AG09319 (cell line): ENCODE results near the gene ZNF789.
A peak's percentile ranks its signal among the peaks of the same experiment; 100 is the strongest.
"Not testable (repeated sequence)": the region's sequence is repeated elsewhere in the genome, so short reads cannot be mapped to it uniquely, and the experiment has no call there.

Experiments used
- DNase-seq: peaks from one replicate; pipeline ENCODE4 v3.0.0-alpha.2; 2010; ENCODE audit warnings: low read depth; ENCODE audit errors: extremely low read depth
- CTCF ChIP-seq: IDR thresholded peaks from 2 replicates; pipeline ENCODE4 v1.5.1; 2011; ENCODE audit warnings: low read depth, mild to moderate bottlenecking, inconsistent platforms, low read length, moderate library complexity

ZNF789 gene

GRCh38 chr7:99499371-99499720 lies 26.7 kb downstream of the ZNF789 start:
- TF ChIP-seq CTCF, result no peak
- DNase-seq, result no peak

DNA sequence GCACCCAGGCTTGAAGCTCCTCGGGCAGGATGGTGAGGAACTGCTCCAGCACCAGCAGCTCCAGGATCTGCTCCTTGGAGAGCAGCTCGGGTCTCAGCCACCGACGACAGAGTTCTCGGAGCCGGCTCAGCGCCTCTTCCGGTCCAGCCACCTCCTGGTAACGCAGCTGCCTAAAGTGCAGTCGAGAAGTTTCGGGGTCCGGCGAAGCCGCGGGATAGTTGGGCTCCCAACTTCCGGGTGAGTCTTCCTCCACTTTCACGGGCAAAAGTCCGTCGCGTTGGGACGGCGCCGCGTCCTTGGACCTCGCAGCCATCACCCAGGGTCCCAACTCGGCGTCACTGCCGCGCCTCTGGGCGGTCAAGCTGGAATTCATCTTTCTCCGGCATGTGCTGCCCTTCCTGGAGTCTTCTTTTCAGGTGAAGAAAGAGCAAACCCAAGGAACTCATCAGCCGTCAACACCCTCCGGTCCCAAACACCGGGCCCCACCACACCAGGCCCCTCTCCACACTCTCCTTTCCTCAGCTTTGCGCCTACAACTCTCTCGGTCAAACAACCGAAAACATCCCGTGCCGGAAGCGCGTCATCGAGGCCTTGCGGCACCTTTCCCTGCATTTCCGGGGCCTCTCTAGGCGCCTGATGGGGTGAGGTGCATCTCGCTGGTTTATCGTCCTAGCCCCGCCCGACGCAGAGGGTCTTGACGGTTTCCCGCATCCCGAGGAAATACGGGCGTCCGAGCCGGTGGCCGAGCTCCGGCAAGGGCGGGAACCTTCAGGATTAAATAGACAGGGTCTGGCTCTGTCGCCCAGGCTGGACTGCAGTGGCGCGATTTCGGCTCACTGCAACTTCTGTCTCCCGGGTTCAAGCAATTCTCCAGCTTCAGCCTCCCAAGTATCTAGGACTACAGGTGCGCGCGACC lies 27.3 kb downstream of the ZNF789 start, which contains the start of gene ZNF394:
ZNF394 (minus strand) TSS at position 561 of the 916 bp plus-strand sequence; CDS start at position 373, 188 bp downstream.
- TF ChIP-seq CTCF, result no peak; the same call in 1 of the 2 replicates
- DNase-seq, result peak; percentile 71

GRCh38 chr7:99500637-99501009 lies 27.9 kb downstream of the ZNF789 start:
- TF ChIP-seq CTCF, result no peak
- no peak for DNase-seq

- not testable (repeated sequence) for DNase-seq
Measured at GRCh38 chr7:99501236-99501635, 28.5 kb downstream of the ZNF789 start.

- no peak for TF ChIP-seq CTCF
- no peak for DNase-seq
Measured at GRCh38 chr7:99504281-99504602, 31.6 kb downstream of the ZNF789 start.

GRCh38 chr7:99504603-99505323 lies 32.1 kb downstream of the ZNF789 start, which contains the start of gene ZKSCAN5:
TSS of gene ZKSCAN5 (plus strand) at chr7:99504662. CDS start at chr7:99506045, 1,383 bp downstream.
- no peak for TF ChIP-seq CTCF

GRCh38 chr7:99505324-99505662 lies 32.6 kb downstream of the ZNF789 start:
- TF ChIP-seq CTCF, result no peak
- no peak for DNase-seq

More at GRCh38 chr7:99504603-99505323, 32.1 kb downstream of the ZNF789 start, which contains the start of gene ZKSCAN5:
- peak; percentile 90 for DNase-seq
